Thyroid gland (tissue), 4 donors: ENCODE results near the gene POLE2.

Experiments
- POLR2A ChIP-seq, 2 donors: fragments of 450-650 bp; IDR thresholded peaks; one replicate each; pipeline ENCODE4 v1.6.1; 2017; ENCODE audit warnings: antibody characterized with exemption in 2 of 2, mild to moderate bottlenecking in 2 of 2, moderate library complexity in 1 of 2
- TF ChIP-seq, protein P1 (sequence below), 6 experiments: fragments of 200-600 bp in 3 of 6; fragments of 450-650 bp in 3 of 6; sonication (generic) in 3 of 6; IDR thresholded peaks; one replicate each; pipeline ENCODE4 v1.5.1; 2016 to 2019; ENCODE audit warnings: antibody characterized with exemption in 6 of 6, mild to moderate bottlenecking in 2 of 6, inconsistent platforms in 1 of 6, moderate library complexity in 1 of 6

DNA sequence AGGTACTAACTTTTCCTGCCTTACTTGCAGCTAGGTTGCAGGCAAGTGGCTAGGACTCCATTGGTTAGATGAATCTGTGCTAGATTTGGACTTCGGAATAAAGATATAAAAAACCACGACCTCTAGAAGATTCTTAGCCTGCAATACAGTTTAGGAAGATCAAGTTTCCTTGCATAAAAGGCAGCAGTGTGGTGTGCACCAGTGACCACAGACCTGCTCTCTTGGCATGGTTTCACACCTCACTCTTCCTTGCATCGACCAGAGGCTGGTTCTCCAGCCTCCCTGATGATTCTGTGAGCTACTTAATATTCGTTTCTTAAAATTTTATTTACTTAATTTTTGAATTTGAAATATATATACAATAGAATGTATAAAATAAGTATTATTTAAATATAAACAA lies 14.7 kb upstream of the POLE2 start:
- TF ChIP-seq, protein P1, sequence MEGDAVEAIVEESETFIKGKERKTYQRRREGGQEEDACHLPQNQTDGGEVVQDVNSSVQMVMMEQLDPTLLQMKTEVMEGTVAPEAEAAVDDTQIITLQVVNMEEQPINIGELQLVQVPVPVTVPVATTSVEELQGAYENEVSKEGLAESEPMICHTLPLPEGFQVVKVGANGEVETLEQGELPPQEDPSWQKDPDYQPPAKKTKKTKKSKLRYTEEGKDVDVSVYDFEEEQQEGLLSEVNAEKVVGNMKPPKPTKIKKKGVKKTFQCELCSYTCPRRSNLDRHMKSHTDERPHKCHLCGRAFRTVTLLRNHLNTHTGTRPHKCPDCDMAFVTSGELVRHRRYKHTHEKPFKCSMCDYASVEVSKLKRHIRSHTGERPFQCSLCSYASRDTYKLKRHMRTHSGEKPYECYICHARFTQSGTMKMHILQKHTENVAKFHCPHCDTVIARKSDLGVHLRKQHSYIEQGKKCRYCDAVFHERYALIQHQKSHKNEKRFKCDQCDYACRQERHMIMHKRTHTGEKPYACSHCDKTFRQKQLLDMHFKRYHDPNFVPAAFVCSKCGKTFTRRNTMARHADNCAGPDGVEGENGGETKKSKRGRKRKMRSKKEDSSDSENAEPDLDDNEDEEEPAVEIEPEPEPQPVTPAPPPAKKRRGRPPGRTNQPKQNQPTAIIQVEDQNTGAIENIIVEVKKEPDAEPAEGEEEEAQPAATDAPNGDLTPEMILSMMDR (IDR thresholded peaks at IDR 0.05), result no peak
- no peak for TF ChIP-seq POLR2A (IDR thresholded peaks at IDR 0.05)
